Ishikawa (cell line): ENCODE data around the gene TLN1.

Experiments used
- CEBPB ChIP-seq: IDR thresholded peaks from 2 replicates; pipeline ENCODE4 v1.6.1; 2012
- CREB1 ChIP-seq: IDR thresholded peaks from 2 replicates; pipeline ENCODE4 v1.6.1; 2012; ENCODE audit warnings: low read depth
- EGR1 ChIP-seq: IDR thresholded peaks from 2 replicates; pipeline ENCODE4 v1.6.1; 2012
- EP300 ChIP-seq: IDR thresholded peaks from 2 replicates; pipeline ENCODE4 v1.6.1; 2012; ENCODE audit warnings: borderline replicate concordance
- FOXM1 ChIP-seq: IDR thresholded peaks from 2 replicates; pipeline ENCODE4 v1.6.1; 2012; ENCODE audit warnings: low read depth, borderline replicate concordance
- NFIC ChIP-seq: IDR thresholded peaks from 2 replicates; pipeline ENCODE4 v1.6.1; 2012
- RAD21 ChIP-seq: IDR thresholded peaks from 2 replicates; pipeline ENCODE4 v1.6.1; 2012; ENCODE audit warnings: low read depth
- REST ChIP-seq: IDR thresholded peaks from 2 replicates; pipeline ENCODE4 v1.6.1; 2012; ENCODE audit warnings: low read depth, mild to moderate bottlenecking
- TAF1 ChIP-seq: IDR thresholded peaks from 2 replicates; pipeline ENCODE4 v1.6.1; 2012; ENCODE audit warnings: low read depth, mild to moderate bottlenecking
- TCF12 ChIP-seq: IDR thresholded peaks from 2 replicates; pipeline ENCODE4 v1.6.1; 2012; ENCODE audit warnings: low read depth
- TEAD4 ChIP-seq: IDR thresholded peaks from 2 replicates; pipeline ENCODE4 v1.6.1; 2012
- USF1 ChIP-seq: IDR thresholded peaks from 2 replicates; pipeline ENCODE4 v1.6.1; 2012
- YY1 ChIP-seq: IDR thresholded peaks from 2 replicates; pipeline ENCODE4 v1.6.1; 2012; ENCODE audit warnings: low read depth
- ZBTB7A ChIP-seq: IDR thresholded peaks from 2 replicates; pipeline ENCODE4 v1.6.1; 2012; ENCODE audit warnings: low read depth
- TF ChIP-seq, protein P1 (sequence below): IDR thresholded peaks from 2 replicates; pipeline ENCODE4 v1.6.1; 2012

The TLN1 gene

DNA sequence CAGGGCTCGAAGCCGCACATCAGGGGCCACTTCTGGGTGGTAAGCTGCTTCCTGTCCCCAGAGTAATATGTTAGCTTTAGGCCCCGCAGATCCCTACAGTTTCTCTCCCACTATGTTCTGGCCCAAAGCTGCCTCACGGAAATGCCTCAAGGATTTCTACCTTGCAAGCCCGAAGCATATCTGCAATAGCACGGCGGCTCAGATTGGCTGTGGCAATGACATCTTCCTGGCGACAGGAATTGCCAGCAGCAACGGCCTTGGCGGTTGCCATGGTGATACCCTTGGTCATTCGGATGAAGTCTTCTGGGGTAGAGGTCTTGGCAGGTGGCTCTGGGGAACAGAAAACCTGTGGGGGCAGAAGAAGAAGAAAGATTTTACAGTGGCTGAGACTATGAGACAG is 32.0 kb downstream of the TLN1 start:
- TF ChIP-seq EP300, result no peak
- TF ChIP-seq TCF12, result no peak
- TF ChIP-seq CREB1, result no peak
- TF ChIP-seq RAD21, result no peak

GRCh38 chr9:35698231-35698630 is 33.8 kb downstream of the TLN1 start:
- TF ChIP-seq USF1 (no peak), EGR1 (no peak), YY1 (no peak), TEAD4 (no peak), CREB1 (no peak), NFIC (no peak), ZBTB7A (no peak), RAD21 (no peak), CEBPB (no peak), TAF1 (no peak), TCF12 (no peak), REST (no peak), EP300 (no peak), FOXM1 (no peak)
- TF ChIP-seq, protein P1, sequence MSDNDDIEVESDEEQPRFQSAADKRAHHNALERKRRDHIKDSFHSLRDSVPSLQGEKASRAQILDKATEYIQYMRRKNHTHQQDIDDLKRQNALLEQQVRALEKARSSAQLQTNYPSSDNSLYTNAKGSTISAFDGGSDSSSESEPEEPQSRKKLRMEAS, result no peak

DNA sequence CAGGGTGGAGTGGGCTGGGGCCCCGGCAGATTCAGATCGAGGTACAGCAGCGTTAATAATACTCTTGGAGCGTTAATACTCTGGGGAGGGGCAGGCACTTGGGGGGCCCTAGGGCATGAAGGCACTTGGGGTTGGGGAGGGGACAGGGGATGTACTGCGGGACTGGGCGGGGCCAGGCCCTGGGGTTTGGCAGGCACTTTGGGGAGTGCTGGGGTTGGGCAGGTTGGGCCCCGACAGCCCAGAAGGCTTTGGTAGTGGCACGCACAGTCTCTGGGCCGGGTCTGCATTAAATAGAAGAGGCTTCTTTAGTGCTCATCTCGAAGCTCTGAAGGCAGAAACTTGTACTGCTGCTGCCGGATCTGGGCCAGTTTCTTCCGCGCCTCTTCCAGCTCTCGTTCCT is 34.5 kb downstream of the TLN1 start:
- TF ChIP-seq EGR1 (no peak), FOXM1 (no peak), USF1 (no peak), REST (no peak), TEAD4 (no peak), CREB1 (no peak), EP300 (no peak), ZBTB7A (no peak), RAD21 (no peak), TAF1 (no peak), TCF12 (no peak), NFIC (no peak), CEBPB (no peak), YY1 (no peak)
- TF ChIP-seq, protein P1, result no peak

- TF ChIP-seq CEBPB (no peak), RAD21 (peak; percentile 63), TCF12 (no peak), TEAD4 (no peak), EGR1 (no peak)
Observed at GRCh38 chr9:35696520-35697215, 35.3 kb downstream of the TLN1 start.

DNA sequence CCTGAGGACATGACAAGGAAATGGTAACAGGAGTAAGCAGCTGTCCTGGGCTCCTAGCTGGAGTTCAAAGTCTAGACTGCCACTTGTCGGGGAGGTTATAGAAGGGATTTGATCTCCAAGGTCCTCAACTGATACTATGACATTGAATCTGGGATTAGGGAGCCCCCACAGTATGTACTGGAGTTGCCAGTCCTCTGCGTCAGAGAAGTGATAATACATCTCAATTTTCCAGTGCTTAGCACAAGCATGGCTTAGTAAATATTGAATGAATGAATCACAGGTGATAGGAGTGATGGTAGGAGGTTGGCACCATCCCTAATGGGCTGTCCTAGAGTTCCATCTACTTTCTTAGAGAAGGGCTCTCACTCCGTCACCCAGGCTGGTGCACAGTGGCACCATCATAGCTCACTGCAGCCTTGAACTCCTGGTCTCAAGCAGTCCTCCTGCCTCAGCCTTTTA is 36.0 kb downstream of the TLN1 start:
- TF ChIP-seq FOXM1 (no peak), CEBPB (no peak), EGR1 (no peak), TCF12 (no peak), NFIC (no peak), EP300 (no peak), CREB1 (no peak), YY1 (no peak), REST (no peak), ZBTB7A (no peak), RAD21 (no peak), USF1 (no peak), TAF1 (no peak), TEAD4 (no peak)
- TF ChIP-seq, protein P1, result no peak
